ENCODE results near the gene SLC15A1. TPM values are rescaled to one million over a fixed set of nuclear protein-coding genes. Genes with fewer than 3 reads are reported as not detected.
"Not testable (repeated sequence)": the region's sequence is repeated elsewhere in the genome, so short reads cannot be mapped to it uniquely, and the experiment has no call there.

Gene SLC15A1
- polyA plus RNA-seq, 2 of the 4 experiments (the other 2 are of a cell fraction): 0.04 to 0.09 TPM

GRCh38 chr13:98647121-98647520, 105.4 kb downstream of the SLC15A1 start:
- no peak overlapping the region for H3K4me2 ChIP-seq
- no peak for TF ChIP-seq HEYL (CRISPR knock-in tag; IDR thresholded peaks at IDR 0.05)
- TF ChIP-seq TFCP2L1 (CRISPR knock-in tag; IDR thresholded peaks at IDR 0.05): no peak
- TF ChIP-seq HMGXB4 (CRISPR knock-in tag; IDR thresholded peaks at IDR 0.05; ENCODE audit: borderline replicate concordance): no peak
- no peak for TF ChIP-seq RCOR1 (IDR thresholded peaks at IDR 0.05; ENCODE audit: low read depth, low read length)
- no peak for TF ChIP-seq EHF (CRISPR knock-in tag; IDR thresholded peaks at IDR 0.05)
- TF ChIP-seq KDM1A (IDR thresholded peaks at IDR 0.05; ENCODE audit: low read depth): no peak
- TF ChIP-seq ESRRA (IDR thresholded peaks at IDR 0.05; ENCODE audit: borderline replicate concordance, low read length): no peak
- 91% methylated on average over 2 of the region's 2 CpGs for WGBS (ENCODE audit: missing lambda C conversion rate)
- no peak overlapping the region for H3K4me3 ChIP-seq
- no peak overlapping the region for H3K27ac ChIP-seq
- ChIA-PET CTCF (interaction anchor here (0.8 kb wide), 1 partner anchor 19 kb away, joined by 3 read pairs; no protein-coding TSS in a partner anchor), POLR2A (no interaction called here)
- FAIRE-seq: no peak
- 0 out of 3 replicates have a peak, but pooled peaks cover 3% of the 10 kb centered on the region for H3K4me1 ChIP-seq
- ATAC-seq: no peak
- no peak for DNase-seq (ENCODE audit: low read depth in 1 of 2, low spot score in 1 of 2)
- no peaks in the 10 kb centered on the region for H3K9me3 ChIP-seq

GRCh38 chr13:98643479-98643878, 109.0 kb downstream of the SLC15A1 start:
- 28% methylated on average over 1 of the region's 1 CpG for WGBS (ENCODE audit: missing lambda C conversion rate)
- Histone ChIP-seq H3K27ac (no peak overlapping the region), H3K4me1 (no peaks in the 10 kb centered on the region), H3K4me3 (no peak overlapping the region), H3K4me2 (no peak overlapping the region), H3K9me3 (no peaks in the 10 kb centered on the region)
- POLR2A ChIA-PET: no interaction called here
- TF ChIP-seq CBX2 (IDR thresholded peaks at IDR 0.05; ENCODE audit: borderline replicate concordance, low read depth) (no peak), FOXS1 (CRISPR knock-in tag; IDR thresholded peaks at IDR 0.05) (no peak), FOSB (CRISPR knock-in tag; IDR thresholded peaks at IDR 0.05) (no peak), GATA3 (IDR thresholded peaks at IDR 0.05; ENCODE audit: borderline replicate concordance) (no peak), ZSCAN20 (CRISPR knock-in tag; IDR thresholded peaks at IDR 0.05) (no peak), NR3C1 (IDR thresholded peaks at IDR 0.05) (no peak), ELK1 (IDR thresholded peaks at IDR 0.05; ENCODE audit: low read depth, low read length) (no peak), HEYL (CRISPR knock-in tag; IDR thresholded peaks at IDR 0.05) (no peak), MAFK (IDR thresholded peaks at IDR 0.05; ENCODE audit: partially characterized antibody) (no peak), CEBPB (IDR thresholded peaks at IDR 0.05) (no peak), TP53 (CRISPR knock-in tag; IDR thresholded peaks at IDR 0.05) (no peak), RCOR1 (IDR thresholded peaks at IDR 0.05; ENCODE audit: low read depth, low read length) (no peak), HOXB5 (CRISPR knock-in tag; IDR thresholded peaks at IDR 0.05) (no peak), USF2 (IDR thresholded peaks at IDR 0.05) (no peak), KDM5A (IDR thresholded peaks at IDR 0.05) (no peak), HOXA7 (CRISPR knock-in tag; IDR thresholded peaks at IDR 0.05) (no peak)
- no peak for DNase-seq (ENCODE audit: low read depth in 1 of 2, low spot score in 1 of 2)
- no peak for ATAC-seq
- CTCF ChIA-PET: interaction anchor here (2.3 kb wide), 1 partner anchor 10 kb away, joined by 6 read pairs; no protein-coding TSS in a partner anchor
- FAIRE-seq: no peak

- FAIRE-seq: no peak
- POLR2A ChIA-PET: no interaction called here
Observed at GRCh38 chr13:98641075-98641474, 111.4 kb downstream of the SLC15A1 start.

GRCh38 chr13:98639785-98640184, 112.7 kb downstream of the SLC15A1 start:
- CTCF ChIA-PET: interaction anchor here (0.7 to 3.3 kb wide), 2 partner anchors 14 to 194 kb away, joined by 3 to 19 read pairs; no protein-coding TSS in a partner anchor
- FAIRE-seq; H3K4me2 ChIP-seq; H3K4me3 ChIP-seq; DNase-seq (ENCODE audit: low read depth in 1 of 2, low spot score in 1 of 2); H3K9me3 ChIP-seq; POLR2A ChIA-PET; ATAC-seq; H3K4me1 ChIP-seq; H3K27ac ChIP-seq: not testable (repeated sequence)
- 45% methylated on average over 4 of the region's 4 CpGs for WGBS (ENCODE audit: missing lambda C conversion rate)

More at GRCh38 chr13:98641075-98641474, 111.4 kb downstream of the SLC15A1 start:
- H3K4me3 ChIP-seq: no peak overlapping the region
- TF ChIP-seq HEYL (CRISPR knock-in tag; IDR thresholded peaks at IDR 0.05) (no peak), POLR2AphosphoS2 (conservative IDR thresholded peaks at IDR 0.05; ENCODE audit: low read length) (no peak), E2F6 (IDR thresholded peaks at IDR 0.05; ENCODE audit: borderline replicate concordance, low read depth) (no peak), HOXA7 (CRISPR knock-in tag; IDR thresholded peaks at IDR 0.05) (no peak), ZSCAN20 (CRISPR knock-in tag; IDR thresholded peaks at IDR 0.05) (no peak), SREBF2 (IDR thresholded peaks at IDR 0.05) (no peak), RAD21 (conservative IDR thresholded peaks at IDR 0.05 in 1 of 2, IDR thresholded peaks at IDR 0.05 in 1 of 2) (no peak), FOXS1 (CRISPR knock-in tag; IDR thresholded peaks at IDR 0.05) (no peak)
- no peaks in the 10 kb centered on the region for H3K9me3 ChIP-seq
- DNase-seq (ENCODE audit: low read depth in 1 of 2, low spot score in 1 of 2) (no peak), ATAC-seq (no peak)
- CTCF ChIA-PET: interaction anchor here (0.7 to 1.4 kb wide), 2 partner anchors 176 to 202 kb away, joined by 3 to 4 read pairs; no protein-coding TSS in a partner anchor
- no peaks in the 10 kb centered on the region for H3K4me1 ChIP-seq
- H3K27ac ChIP-seq: no peak overlapping the region
- WGBS (ENCODE audit: missing lambda C conversion rate): 82% methylated on average over 13 of the region's 13 CpGs
- no peak overlapping the region for H3K4me2 ChIP-seq

Measured in A549 (cell line).